GM20000 (cell line): ENCODE data around the gene SYT7.

Experiments
- DNase-seq: peaks from one replicate; pipeline ENCODE4 v3.0.0; 2012; ENCODE audit warnings: low spot score
- TF ChIP-seq, protein P1 (sequence below): IDR thresholded peaks from 2 replicates; pipeline ENCODE4 v1.5.1; 2012; ENCODE audit warnings: mild to moderate bottlenecking, control low read depth; ENCODE audit errors: extremely low read depth, missing control alignments

SYT7 gene

DNA sequence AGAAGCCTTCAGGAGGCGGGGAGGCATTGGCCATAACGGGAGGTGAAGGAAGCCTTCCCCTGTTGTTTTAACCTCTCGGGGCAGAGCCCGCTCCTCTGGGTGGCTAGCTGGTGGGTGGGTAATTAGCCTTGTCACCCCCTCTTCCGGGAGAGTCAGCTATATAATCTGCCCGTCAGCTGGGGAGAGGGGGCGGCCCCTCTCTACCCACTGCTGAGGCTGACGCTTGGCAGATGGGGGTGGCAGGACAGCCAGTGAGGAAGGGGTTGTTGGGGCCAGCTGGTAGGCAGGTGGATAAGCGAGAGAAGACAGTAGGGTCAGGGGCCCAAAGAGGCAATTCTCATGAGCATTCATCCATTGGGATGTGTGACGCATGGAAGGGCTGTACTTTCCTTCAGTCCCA lies 33.0 kb upstream of the SYT7 start:
- DNase-seq = no peak

DNA sequence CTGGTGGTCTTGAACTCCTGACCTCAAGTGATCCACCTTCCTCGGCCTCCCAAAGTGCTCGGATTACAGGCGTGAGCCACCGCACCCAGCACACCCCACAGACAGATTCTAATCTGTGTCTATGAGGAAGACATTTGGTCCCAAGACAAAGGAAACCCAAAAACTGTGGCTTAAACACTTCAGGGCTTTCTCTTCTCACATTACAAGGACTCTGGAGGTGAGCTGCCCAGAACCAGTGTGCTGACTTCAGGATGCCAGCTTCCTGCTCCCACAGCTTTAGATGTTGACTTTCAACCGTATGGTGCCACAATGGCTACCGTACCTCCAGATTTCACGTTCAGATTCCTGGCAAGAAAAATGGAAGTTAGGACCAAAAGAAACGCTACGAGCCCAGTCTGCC lies 32.2 kb upstream of the SYT7 start:
- no peak for DNase-seq
- TF ChIP-seq, protein P1, sequence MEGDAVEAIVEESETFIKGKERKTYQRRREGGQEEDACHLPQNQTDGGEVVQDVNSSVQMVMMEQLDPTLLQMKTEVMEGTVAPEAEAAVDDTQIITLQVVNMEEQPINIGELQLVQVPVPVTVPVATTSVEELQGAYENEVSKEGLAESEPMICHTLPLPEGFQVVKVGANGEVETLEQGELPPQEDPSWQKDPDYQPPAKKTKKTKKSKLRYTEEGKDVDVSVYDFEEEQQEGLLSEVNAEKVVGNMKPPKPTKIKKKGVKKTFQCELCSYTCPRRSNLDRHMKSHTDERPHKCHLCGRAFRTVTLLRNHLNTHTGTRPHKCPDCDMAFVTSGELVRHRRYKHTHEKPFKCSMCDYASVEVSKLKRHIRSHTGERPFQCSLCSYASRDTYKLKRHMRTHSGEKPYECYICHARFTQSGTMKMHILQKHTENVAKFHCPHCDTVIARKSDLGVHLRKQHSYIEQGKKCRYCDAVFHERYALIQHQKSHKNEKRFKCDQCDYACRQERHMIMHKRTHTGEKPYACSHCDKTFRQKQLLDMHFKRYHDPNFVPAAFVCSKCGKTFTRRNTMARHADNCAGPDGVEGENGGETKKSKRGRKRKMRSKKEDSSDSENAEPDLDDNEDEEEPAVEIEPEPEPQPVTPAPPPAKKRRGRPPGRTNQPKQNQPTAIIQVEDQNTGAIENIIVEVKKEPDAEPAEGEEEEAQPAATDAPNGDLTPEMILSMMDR = no peak

More for the DNA sequence above, 33.0 kb upstream of the SYT7 start:
- TF ChIP-seq, protein P1 = no peak

DNA sequence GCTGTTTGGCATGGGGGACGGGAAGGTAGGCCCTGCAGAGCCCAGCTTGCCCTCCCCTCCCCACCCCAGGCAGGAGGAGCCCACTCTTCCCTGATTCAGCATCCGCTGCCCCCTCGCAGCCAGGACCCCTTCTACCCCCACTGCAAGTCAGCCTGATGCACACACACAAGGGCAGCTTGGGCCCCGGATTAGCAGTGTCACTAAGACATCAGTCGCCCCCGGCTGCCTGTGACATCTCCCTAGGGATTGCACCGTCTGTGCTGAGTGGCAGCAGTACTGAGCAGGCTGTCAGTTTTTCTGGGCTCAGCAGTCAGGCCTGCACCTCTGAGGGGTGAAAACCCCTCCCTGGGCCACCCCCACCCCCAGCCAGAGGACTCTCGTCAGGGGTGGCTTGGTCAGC lies 30.4 kb upstream of the SYT7 start:
- TF ChIP-seq, protein P1 = no peak
- DNase-seq = no peak

DNA sequence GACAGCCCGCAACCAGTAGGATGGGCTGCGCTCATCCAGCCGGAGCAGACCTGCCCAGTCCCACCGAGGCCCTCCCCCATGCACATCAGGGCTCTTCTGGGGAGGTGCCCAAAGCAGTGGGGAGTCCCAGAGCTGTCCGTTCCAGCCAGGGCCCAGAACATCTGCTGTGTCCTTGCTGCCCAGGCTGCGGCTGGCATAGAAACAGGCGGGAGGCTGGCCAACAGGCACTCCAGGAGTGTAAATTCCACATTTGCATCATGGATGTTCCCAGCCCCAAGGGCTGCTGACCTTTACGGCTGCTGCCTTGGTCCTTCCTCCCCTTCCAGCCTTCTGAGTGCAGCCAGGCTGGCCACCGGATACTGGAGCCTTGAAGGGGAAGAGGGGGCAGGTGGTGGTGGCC lies 30.0 kb upstream of the SYT7 start:
- TF ChIP-seq, protein P1 = no peak
- no peak for DNase-seq

DNA sequence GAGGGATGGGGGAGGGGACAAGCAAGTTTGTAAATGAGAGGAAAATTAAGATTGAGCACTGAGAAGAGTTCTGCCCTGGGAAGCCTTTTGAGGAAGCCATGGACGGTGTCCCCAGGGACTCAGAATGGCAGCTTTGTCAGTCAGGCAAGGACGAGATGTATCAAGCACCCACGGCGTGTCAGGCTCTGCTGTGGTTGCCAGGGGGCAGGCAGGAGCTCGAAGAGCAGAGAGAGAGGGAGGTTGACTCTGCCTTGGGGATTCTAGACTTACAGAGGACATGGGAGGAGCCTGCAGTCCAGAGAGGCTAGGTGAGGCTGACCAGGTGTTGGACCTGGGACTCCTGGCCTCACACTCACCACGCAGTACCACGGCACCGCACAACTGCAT lies 29.1 kb upstream of the SYT7 start:
- no peak for DNase-seq
- TF ChIP-seq, protein P1 = no peak

DNA sequence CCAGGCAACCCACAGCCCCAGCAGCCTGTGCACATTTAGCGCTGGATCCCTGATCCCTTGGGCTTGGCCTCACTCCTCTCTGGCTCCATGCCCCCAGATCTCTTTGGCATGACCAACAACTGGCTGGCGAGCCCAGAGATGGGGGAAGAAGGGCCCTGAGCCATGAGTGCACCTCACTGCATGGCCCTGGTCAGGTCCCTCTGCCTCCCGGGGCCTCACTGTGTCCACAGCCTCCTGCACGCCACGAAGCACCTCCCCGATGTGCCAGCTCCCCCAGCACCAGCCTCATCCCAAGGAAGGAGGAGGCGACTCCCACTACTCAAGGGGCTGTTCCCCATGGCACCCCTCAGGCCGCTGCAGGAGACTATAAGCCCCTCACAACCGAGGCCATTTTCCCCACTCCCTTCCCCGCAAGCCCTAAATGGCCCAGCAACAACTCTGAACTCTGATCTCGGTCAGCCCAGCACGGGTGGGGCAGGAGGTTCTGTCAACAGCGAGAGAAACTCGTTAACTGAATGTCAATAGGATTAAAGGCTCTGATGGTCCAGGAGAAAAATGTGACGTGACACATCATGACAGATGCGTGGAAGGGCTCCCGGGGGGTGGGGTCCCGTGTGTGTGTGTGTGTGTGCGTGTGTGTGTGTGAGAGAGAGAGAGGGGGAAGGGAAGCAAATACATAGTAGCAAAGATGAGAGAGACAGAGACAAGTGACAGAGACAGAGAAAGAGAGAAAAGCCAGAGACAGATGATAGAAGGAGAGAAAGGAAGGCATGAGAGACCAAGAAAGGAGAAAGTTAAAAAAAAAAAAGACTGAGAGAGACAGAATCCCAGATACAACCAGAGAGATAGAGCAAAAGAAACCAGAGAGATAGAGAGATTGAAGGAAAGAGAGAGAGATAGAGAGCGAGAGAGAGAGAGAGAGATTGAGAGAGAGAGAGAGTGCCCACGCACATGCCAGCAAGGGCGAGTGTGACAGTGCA lies 28.4 kb upstream of the SYT7 start:
- TF ChIP-seq, protein P1 = no peak
- no peak for DNase-seq

DNA sequence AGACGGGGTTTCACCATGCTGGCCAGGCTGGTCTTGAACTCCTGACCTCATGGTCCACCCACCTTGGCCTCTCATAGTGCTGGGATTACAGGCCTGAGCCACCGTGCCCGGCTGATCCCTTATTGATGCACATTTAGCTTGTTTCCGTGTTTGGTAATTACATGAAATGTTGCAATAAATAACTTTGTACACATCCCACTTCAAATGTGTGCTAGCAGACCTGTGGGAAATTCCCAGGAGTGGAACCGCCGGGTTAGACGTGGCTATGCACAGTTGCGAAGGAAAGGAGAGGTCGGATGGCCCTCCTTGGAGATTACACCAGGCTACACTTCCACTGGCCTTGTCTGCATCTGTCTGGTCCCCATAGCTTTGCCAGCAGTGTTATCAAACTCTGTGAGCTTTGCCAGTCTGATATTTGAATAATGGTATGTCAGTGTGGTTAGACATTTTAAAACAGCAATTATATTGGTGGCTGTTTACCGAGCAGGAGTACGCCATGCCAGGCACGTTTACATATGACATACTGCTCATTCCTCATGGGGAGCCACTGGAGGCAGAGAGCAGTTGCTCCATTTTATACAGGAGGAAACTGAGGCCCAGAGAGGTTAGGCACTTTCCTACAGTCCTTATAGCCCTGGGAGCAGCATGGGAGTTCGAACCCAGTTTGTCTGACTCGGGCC lies 27.2 kb upstream of the SYT7 start:
- TF ChIP-seq, protein P1 = no peak
- no peak for DNase-seq
